ENCODE measurements around the gene OR10C1. TPM values are rescaled to one million over a fixed set of nuclear protein-coding genes. Genes with fewer than 3 reads are reported as not detected.

The OR10C1 gene
- total and polyA plus RNA-seq, 2 of the 4 experiments (the other 2 are of a cell fraction): not detected

GRCh38 chr6:29465801-29466200 lies 26.7 kb downstream of the OR10C1 start:
- WGBS, 2 experiments (ENCODE audit: extremely low coverage in 2 of 2, insufficient read length in 1 of 2): no CpG with 5 or more reads among the region's 2 CpGs
- Histone ChIP-seq H3K4me2 (ENCODE audit: low read depth, low read length) (no peak overlapping the region), H2BK15ac (ENCODE audit: low read depth, low read length) (no peak overlapping the region), H3K9me1 (ENCODE audit: insufficient read depth, low read length) (no peaks in the 10 kb centered on the region), H3K79me1 (ENCODE audit: low read depth in 1 of 2, low read length in 2 of 2) (no peaks in the 10 kb centered on the region), H3K14ac (replicated peaks; ENCODE audit: low read depth, low read length) (no peak overlapping the region), H3K18ac (ENCODE audit: low read depth, low read length) (no peak overlapping the region), H3K27me3 (ENCODE audit: control insufficient read depth, insufficient read depth, low read length) (no peaks in the 10 kb centered on the region), H2AK9ac (replicated peaks; ENCODE audit: low read depth, low read length, poor library complexity) (no peak overlapping the region), H2AK5ac (ENCODE audit: low read depth, low read length) (no peak overlapping the region), H4K8ac (ENCODE audit: low read depth in 2 of 2, low read length in 2 of 2) (no peak overlapping the region), H2AFZ (replicated peaks; ENCODE audit: low read length, poor library complexity) (no peak overlapping the region), H2BK5ac (ENCODE audit: low read depth, low read length, poor library complexity, severe bottlenecking) (no peak overlapping the region), H4K5ac (ENCODE audit: low read depth, low read length) (no peak overlapping the region), H3K9ac (ENCODE audit: low read depth, low read length) (no peak overlapping the region), H3K4me1 (ENCODE audit: control insufficient read depth, insufficient read depth, low read length) (no peaks in the 10 kb centered on the region), H3K9me3 (ENCODE audit: control insufficient read depth, insufficient read depth, low read length) (peaks cover 14% of the 10 kb centered on the region), H2BK120ac (ENCODE audit: low read depth, low read length) (no peak overlapping the region), H2BK20ac (ENCODE audit: low read depth, low read length) (no peak overlapping the region), H3K36me3 (ENCODE audit: control insufficient read depth, insufficient read depth, low read length) (no peaks in the 10 kb centered on the region), H3K4ac (ENCODE audit: low read depth, low read length) (no peak overlapping the region), H4K91ac (ENCODE audit: insufficient read depth, low read depth, low read length) (no peak overlapping the region), H3K4me3 (ENCODE audit: insufficient read depth, low read depth, low read length) (no peak overlapping the region), H3K56ac (ENCODE audit: extremely low read depth, insufficient read depth, low read length) (no peak overlapping the region), H4K20me1 (ENCODE audit: insufficient read depth, low read length) (no peaks in the 10 kb centered on the region), H3K23ac (ENCODE audit: low read depth, low read length) (no peak overlapping the region), H3K27ac (ENCODE audit: insufficient read depth, low read length) (no peak overlapping the region)
- in situ Hi-C loops (cut with MboI; ENCODE audit: low sequenced_read_pairs): no loop called here
- no TSS peak for BruUV-seq (replicated peaks)
- no peak for DNase-seq
- CTCF ChIA-PET: no interaction called here
- TF ChIP-seq MAZ (IDR thresholded peaks at IDR 0.05; ENCODE audit: borderline replicate concordance, low read depth, low read length): no peak
- no peak for TF ChIP-seq CTCF (conservative IDR thresholded peaks at IDR 0.05; ENCODE audit: low read depth, low read length)
- TF ChIP-seq RAD21 (IDR thresholded peaks at IDR 0.05; ENCODE audit: low read length): no peak
- ATAC-seq (ENCODE audit: low read depth): no peak
- POLR2A ChIA-PET (ENCODE audit: unreplicated experiment): no interaction called here
- dilution Hi-C loops (cut with HindIII; ENCODE audit: low sequenced_read_pairs, unreplicated experiment): no loop called here
- intact Hi-C loops (cut with micrococcal nuclease): no loop called here

Data from IMR-90 (cell line).